Islet precursor cell (in vitro differentiated cells): Measurements from ENCODE around the gene DUSP21.
"Not testable (repeated sequence)": the region's sequence is repeated elsewhere in the genome, so short reads cannot be mapped to it uniquely, and the experiment has no call there.

ENCODE experiments used
- DNase-seq: peaks from one replicate; pipeline ENCODE4 v3.0.0-alpha.2; 2018

DUSP21 gene

DNA sequence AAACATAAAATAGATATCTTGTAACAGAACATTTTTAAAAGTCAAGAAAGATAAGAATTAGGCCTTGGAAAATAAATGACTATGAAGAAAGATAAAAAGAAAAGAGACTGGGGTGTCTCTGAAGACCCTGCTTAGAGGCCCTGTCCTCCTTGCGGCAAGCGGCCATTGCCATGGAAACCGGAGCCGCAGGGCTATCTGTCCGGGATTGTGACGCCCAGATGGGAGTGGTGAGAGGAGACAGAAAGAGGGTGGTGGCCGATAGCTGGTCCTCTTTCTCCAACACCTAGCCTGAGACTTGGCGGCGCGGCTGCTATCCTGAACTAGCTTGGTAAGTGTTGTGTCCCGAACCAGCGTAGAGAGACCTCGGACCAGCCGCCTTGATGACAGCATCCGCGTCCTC is at the start of gene DUSP21:
DUSP21 (plus strand) TSS at position 269 of the 400 bp plus-strand sequence; CDS start at position 381, 112 bp downstream.
- no peak for DNase-seq

DNA sequence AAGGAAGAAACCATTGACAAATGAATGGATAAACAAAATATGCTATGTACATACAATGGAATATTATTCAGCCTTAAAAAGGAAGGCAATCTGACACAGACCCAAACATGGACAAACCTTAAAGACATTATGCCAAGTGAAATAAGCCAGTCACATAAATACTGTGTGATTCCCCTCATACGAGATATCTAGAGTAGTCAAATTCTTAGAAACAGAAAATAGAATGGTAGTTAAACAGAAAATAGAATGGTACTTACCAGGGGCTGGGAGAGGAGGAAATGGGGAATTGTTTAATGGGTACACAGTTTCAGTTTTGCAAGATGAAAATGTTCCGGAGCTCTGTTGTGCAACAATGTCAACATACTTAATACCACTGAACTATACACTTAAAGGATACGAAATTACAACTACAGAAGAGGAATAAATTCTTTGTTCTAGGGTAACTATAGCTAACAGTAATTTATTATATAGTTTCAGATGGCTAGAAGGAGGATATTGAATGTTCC is 47.8 kb upstream of the DUSP21 start:
- DNase-seq: no peak

GRCh38 chrX:44802613-44803012 is 41.2 kb upstream of the DUSP21 start:
- no peak for DNase-seq

- DNase-seq: no peak
Observed at GRCh38 chrX:44815681-44816080, 28.1 kb upstream of the DUSP21 start.

GRCh38 chrX:44816367-44816766 is 27.5 kb upstream of the DUSP21 start:
- DNase-seq: no peak

GRCh38 chrX:44817029-44817428 is 26.8 kb upstream of the DUSP21 start:
- DNase-seq: peak; percentile 49

DNA sequence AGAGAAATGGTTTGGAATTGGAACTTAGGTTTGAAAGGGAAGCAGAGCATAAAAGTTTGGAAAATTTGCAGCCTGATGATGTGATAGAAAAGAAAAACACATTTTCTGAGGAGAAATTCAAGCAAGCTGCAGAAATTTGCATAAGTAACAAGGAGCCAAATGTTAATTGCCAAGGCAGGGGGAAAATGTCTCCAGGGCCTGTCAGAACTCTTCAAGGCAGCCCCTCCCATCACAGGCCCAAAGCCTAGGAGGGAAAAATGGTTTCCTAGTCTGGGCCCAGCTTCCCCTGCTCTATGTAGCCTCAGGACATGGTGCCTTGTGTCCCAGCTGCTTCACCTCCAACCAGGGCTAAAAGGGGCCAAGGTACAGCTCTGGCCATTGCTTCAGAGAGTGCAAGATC is 21.2 kb upstream of the DUSP21 start:
- DNase-seq: no peak

GRCh38 chrX:44823193-44823592 is 20.6 kb upstream of the DUSP21 start:
- DNase-seq: not testable (repeated sequence)

GRCh38 chrX:44828008-44828605 is 15.7 kb upstream of the DUSP21 start:
- DNase-seq: no peak

- DNase-seq: no peak
Observed at GRCh38 chrX:44829832-44830231, 14.0 kb upstream of the DUSP21 start.

GRCh38 chrX:44842550-44843317 is 1.1 kb upstream of the DUSP21 start:
- no peak for DNase-seq

DNA sequence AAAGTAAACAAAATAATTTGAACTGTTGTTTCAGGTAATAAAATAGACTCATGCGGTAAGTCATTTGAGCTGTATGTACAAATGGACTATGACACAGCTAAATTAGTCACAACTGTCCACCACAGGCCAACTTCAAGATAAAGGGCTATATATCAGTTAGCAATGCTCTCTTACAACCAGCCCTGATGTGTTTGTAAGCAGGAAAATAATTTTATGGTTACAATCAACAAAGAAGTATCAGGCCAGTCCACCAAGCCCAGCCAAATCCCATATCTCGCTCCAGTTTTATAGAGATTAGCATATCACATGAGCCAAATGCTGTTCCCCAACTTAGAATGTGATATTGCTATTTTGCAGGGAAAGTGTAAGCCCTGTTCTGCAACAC is 511 bp upstream of the DUSP21 start:
- no peak for DNase-seq

DNA sequence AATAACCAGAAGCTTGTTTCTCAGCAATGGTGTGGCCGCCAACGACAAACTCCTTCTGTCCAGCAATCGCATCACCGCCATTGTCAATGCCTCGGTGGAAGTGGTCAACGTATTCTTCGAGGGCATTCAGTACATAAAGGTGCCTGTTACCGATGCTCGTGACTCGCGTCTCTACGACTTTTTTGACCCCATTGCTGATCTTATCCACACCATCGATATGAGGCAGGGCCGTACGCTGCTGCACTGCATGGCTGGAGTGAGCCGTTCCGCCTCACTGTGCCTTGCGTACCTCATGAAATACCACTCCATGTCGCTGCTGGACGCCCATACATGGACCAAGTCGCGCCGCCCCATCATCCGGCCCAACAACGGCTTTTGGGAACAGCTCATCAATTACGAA is 383 bp downstream of the DUSP21 start:
- DNase-seq: no peak

GRCh38 chrX:44850891-44851290 is 7.1 kb downstream of the DUSP21 start:
- not testable (repeated sequence) for DNase-seq

DNA sequence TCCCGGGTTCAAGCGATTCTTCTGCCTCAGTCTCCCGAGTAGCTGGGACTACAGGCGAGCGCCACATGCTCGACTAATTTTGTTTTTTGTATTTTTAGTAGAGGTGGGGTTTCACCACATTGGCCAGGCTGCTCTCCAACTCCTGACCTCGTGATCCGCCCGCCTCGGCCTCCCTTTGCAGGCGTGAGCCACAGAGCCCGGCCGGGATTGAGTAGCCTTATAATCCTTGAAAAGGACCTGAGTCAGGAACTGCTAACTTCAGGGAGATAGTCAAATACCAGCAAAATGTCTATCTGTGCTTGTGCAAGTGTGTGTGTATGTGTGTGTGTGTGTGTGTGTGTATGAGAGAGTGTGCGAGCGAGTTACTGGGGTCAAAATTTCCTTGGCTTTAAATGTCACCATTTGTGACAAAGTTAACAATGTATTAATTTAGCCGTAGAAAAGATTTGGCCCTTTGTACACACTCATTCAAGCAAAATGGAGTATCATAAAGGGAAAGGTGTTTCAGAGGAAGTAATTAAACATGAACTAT is 27.4 kb downstream of the DUSP21 start:
- peak; percentile 51 for DNase-seq

GRCh38 chrX:44871931-44872820 is 28.4 kb downstream of the DUSP21 start:
- no peak for DNase-seq

GRCh38 chrX:44872821-44873414 is 29.1 kb downstream of the DUSP21 start, which contains the start of gene KDM6A:
Gene KDM6A (plus strand): TSS chrX:44873188. CDS start chrX:44873552, 364 bp downstream.
- DNase-seq: peak; percentile 99

DNA sequence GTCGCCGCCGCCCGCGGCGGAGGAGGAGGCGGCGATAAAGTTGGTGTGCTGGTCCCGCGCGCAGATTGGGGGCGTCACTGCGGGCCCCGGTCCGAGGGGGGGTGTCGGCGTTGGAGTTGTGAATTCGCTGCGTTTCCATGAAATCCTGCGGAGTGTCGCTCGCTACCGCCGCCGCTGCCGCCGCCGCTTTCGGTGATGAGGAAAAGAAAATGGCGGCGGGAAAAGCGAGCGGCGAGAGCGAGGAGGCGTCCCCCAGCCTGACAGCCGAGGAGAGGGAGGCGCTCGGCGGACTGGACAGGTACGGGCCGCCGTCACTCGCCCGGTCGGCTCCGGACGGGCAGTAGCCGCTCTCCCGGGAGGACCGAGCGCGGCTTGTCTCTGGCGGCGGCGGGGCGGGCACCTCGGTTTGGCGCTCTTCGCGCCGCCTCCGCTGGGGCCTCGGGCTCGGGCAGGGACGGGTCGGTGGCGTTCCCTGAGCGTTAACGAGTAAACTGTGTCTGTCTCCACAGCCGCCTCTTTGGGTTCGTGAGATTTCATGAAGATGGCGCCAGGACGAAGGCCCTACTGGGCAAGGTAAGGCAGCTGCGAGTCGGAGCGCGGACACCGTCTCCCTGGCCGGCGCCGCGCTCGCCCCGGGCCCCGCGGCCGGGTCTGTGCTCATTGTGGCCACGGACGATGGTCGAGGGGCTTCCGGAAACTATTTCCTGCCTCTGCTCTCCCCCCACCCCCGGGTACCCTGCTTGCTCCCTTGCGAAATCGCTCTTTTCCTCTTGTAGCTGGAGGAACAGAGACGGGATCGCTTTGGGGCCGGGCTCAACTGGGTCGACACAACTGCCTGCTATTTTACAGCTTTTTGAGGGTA is 29.8 kb downstream of the DUSP21 start:
- DNase-seq: peak; percentile 57

GRCh38 chrX:44874420-44875184 is 30.8 kb downstream of the DUSP21 start:
- DNase-seq: peak; percentile 57

GRCh38 chrX:44875185-44875489 is 31.3 kb downstream of the DUSP21 start:
- DNase-seq: no peak

DNA sequence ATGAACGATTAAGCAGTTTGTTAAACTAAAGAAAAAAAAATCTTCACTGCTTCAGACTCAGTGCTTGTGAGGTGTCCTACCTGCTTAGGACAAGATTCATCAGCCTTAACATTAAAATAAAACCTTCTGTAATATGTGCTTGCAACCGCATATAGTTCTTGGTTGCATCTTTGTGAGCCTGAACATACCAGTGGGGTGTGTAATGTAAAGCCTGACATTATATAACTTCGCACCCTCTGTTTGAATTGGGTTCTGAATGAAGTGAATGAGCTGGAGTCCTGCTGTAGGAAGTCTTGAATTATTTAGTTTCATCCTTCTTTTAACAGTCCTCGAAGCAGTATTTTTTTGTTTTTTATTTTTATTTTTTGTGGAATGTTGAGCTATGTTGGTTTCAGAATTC is 32.3 kb downstream of the DUSP21 start:
- no peak for DNase-seq
